Adrenal gland (tissue), 19 donors: Measurements from ENCODE around the gene STK31. TPM values are rescaled to one million over a fixed set of nuclear protein-coding genes. Genes with fewer than 3 reads are reported as not detected.

ENCODE experiments used
- DNase-seq, 7 donors: peaks; one replicate each; pipeline ENCODE4 v3.0.0-alpha.2; 2019 to 2020
- H3K27ac ChIP-seq, 5 donors: fragments of 200-600 bp; sonication (generic) in 4 of 5; 1 replicate in 3 of 5; 2 replicates in 2 of 5; pipeline versions ENCODE4 v1.5.1 to v1.8.0; 2016 to 2020; ENCODE audit warnings: mild to moderate bottlenecking in 1 of 5
- H3K27me3 ChIP-seq: fragments of 200-600 bp; 2 replicates; pipeline ENCODE4 v1.8.0; 2021
- H3K36me3 ChIP-seq, 2 donors: fragments of 200-600 bp; replicated peaks in 1 of 2; 1 replicate in 1 of 2; 2 replicates in 1 of 2; pipeline versions ENCODE4 v1.5.1 to v1.8.0; 2018 to 2022
- H3K4me1 ChIP-seq, 2 donors: fragments of 200-600 bp; replicated peaks in 1 of 2; 1 replicate in 1 of 2; 2 replicates in 1 of 2; pipeline versions ENCODE4 v1.5.1 to v1.8.0; 2018 to 2021
- H3K4me3 ChIP-seq, 4 donors: fragments of 200-600 bp; sonication (generic) in 3 of 4; one replicate each; pipeline ENCODE4 v1.5.1; 2016 to 2018
- H3K9me3 ChIP-seq, 3 donors: fragments of 200-600 bp; sonication (generic) in 1 of 3; replicated peaks in 1 of 3; 1 replicate in 2 of 3; 2 replicates in 1 of 3; pipeline versions ENCODE4 v1.5.1 to v1.8.0; 2016 to 2021
- POLR2A ChIP-seq, 2 donors: fragments of 450-650 bp; IDR thresholded peaks; one replicate each; pipeline ENCODE4 v1.6.1; 2017; ENCODE audit warnings: antibody characterized with exemption in 2 of 2, mild to moderate bottlenecking in 2 of 2, moderate library complexity in 1 of 2
- whole genome bisulfite sequencing, 4 donors: extraction: QIAGEN DNeasy Blood & Tissue Kit in 2 of 4; methylation state at CpG; one replicate each; pipeline versions ENCODE4 v1.1.5 to v1.1.7; 2013 to 2017; 5-methylcytosine and 5-hydroxymethylcytosine counted together
- intact Hi-C, 2 donors: fragments of 100-400 bp; cut with DNase I; formaldehyde crosslinking; loops; one replicate each; pipeline versions ENCODE4 v1.14.1 to v1.15.0; 2022 to 2023
- long read RNA-seq, 10 donors: library from polyadenylated mRNA in 3 of 10; unstranded in 2 of 10; stranded (forward) in 1 of 10; transcript quantifications; one replicate each; pipeline ENCODE4 v2.0.0 and lab custom pipeline, GENCODE V29; 2021 to 2026
- polyA plus RNA-seq, 3 donors: library from polyadenylated mRNA; stranded (reverse); fragments of 200-250 nt in 2 of 3; fragments of 350-450 nt in 1 of 3; fragmentation: Illumina TruSeq in 1 of 3; extraction: RNeasy Lipid Tissue Mini Kit (QIAGEN cat#74804) in 1 of 3; gene quantifications; one replicate each; pipeline ENCODE4 v1.2.3, GENCODE V29; 2013 to 2014
- total RNA-seq, 9 donors: library from RNA; depleted of rRNA in 4 of 9; stranded (reverse); fragments of >200 nt in 4 of 9; fragments of 120-200 nt in 1 of 9; fragmentation: NEBNext Ultra II Directional in 1 of 9; extraction: Animal tissue kit (Norgen Biotek cat#: 25700) in 1 of 9; gene quantifications; one replicate each; pipeline versions ENCODE4 v1.1.0 to v1.2.4, GENCODE V29; 2013 to 2023
- TF ChIP-seq, protein P1 (sequence below), 6 experiments: fragments of 450-650 bp in 4 of 6; fragments of 200-600 bp in 2 of 6; sonication (generic) in 1 of 6; IDR thresholded peaks; 1 replicate in 5 of 6; 2 replicates in 1 of 6; pipeline versions ENCODE4 v1.5.1 to v1.8.0; 2016 to 2021; ENCODE audit warnings: antibody characterized with exemption in 6 of 6, mild to moderate bottlenecking in 2 of 6, moderate library complexity in 1 of 6
- donor health status: healthy with polysubstance abuse.
- donor health status: Bipolar disorder and iron deficiency.
- donor health status: DM: yes; HTN: yes; CAD: no.
- donor health status: DM: no; HTN: no; CAD: no.
- donor health status: DM: no; HTN: no; CAD: no.
- donor health status: DM: yes; HTN: yes; CAD: no.

The STK31 gene, protein sequence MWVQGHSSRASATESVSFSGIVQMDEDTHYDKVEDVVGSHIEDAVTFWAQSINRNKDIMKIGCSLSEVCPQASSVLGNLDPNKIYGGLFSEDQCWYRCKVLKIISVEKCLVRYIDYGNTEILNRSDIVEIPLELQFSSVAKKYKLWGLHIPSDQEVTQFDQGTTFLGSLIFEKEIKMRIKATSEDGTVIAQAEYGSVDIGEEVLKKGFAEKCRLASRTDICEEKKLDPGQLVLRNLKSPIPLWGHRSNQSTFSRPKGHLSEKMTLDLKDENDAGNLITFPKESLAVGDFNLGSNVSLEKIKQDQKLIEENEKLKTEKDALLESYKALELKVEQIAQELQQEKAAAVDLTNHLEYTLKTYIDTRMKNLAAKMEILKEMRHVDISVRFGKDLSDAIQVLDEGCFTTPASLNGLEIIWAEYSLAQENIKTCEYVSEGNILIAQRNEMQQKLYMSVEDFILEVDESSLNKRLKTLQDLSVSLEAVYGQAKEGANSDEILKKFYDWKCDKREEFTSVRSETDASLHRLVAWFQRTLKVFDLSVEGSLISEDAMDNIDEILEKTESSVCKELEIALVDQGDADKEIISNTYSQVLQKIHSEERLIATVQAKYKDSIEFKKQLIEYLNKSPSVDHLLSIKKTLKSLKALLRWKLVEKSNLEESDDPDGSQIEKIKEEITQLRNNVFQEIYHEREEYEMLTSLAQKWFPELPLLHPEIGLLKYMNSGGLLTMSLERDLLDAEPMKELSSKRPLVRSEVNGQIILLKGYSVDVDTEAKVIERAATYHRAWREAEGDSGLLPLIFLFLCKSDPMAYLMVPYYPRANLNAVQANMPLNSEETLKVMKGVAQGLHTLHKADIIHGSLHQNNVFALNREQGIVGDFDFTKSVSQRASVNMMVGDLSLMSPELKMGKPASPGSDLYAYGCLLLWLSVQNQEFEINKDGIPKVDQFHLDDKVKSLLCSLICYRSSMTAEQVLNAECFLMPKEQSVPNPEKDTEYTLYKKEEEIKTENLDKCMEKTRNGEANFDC
- under 1 TPM in 6 of 9 donors, not detected in 3; 0.22 to 0.78 (median 0.40) TPM for total RNA-seq
- polyA plus RNA-seq, result under 1 TPM in 2 of 3 donors, not detected in 1; 0.27 to 0.40 TPM
- long read RNA-seq, donor 1, result 0 reads
- long read RNA-seq, donor 2, result 0 reads
- long read RNA-seq, donor 3, result 0 reads
- long read RNA-seq, donor 4, result 0 reads
- long read RNA-seq, donor 5, result 0 reads
- long read RNA-seq, donor 6, result 0 reads
- long read RNA-seq, donor 7, result 0 reads
- long read RNA-seq, donor 8, result 0 reads
- long read RNA-seq, donor 9, result 0 reads
- long read RNA-seq, donor 10, result 0 reads

DNA sequence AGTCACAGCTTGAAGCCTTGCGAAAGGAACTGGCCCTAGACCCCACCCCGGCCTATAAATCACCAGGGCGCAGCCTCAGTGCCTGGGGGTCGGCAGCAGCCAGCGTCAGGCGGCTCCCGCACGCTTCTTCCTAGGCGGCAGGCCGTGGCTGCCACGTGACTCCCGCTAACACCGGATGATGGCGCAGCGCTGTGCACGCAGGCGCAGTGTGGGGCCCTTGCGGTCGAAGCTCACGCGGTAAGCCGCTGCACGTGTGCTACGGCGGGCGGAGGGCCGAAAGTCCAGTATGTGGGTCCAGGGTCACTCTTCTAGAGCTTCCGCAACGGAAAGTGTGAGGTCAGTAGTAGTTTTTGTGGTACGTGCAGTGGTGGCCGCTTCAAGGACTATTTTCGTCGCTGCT is at the start of gene STK31:
TSS of gene STK31 (plus strand) at position 220 of the 400 bp plus-strand sequence. CDS start at position 287, 67 bp downstream.
- no peaks in the 10 kb centered on the region for H3K27me3 ChIP-seq
- no peak within 1 kb of the TSS for H3K4me3 ChIP-seq
- 84 to 95% (median 92%) methylated on average over 29 to 33 of the region's 33 CpGs for WGBS, 4 donors
- DNase-seq, result no peak
- no peak for TF ChIP-seq POLR2A (IDR thresholded peaks at IDR 0.05)
- TF ChIP-seq, protein P1, sequence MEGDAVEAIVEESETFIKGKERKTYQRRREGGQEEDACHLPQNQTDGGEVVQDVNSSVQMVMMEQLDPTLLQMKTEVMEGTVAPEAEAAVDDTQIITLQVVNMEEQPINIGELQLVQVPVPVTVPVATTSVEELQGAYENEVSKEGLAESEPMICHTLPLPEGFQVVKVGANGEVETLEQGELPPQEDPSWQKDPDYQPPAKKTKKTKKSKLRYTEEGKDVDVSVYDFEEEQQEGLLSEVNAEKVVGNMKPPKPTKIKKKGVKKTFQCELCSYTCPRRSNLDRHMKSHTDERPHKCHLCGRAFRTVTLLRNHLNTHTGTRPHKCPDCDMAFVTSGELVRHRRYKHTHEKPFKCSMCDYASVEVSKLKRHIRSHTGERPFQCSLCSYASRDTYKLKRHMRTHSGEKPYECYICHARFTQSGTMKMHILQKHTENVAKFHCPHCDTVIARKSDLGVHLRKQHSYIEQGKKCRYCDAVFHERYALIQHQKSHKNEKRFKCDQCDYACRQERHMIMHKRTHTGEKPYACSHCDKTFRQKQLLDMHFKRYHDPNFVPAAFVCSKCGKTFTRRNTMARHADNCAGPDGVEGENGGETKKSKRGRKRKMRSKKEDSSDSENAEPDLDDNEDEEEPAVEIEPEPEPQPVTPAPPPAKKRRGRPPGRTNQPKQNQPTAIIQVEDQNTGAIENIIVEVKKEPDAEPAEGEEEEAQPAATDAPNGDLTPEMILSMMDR (IDR thresholded peaks at IDR 0.05), result no peak
- peaks cover 0 to 3% of the 10 kb centered on the region in 2 donors for H3K36me3 ChIP-seq
- peaks cover 0 to 3% (median 0%) of the 10 kb centered on the region in 3 donors for H3K9me3 ChIP-seq
- no peak within 1 kb of the TSS for H3K27ac ChIP-seq
- intact Hi-C loops, result loop anchor here in 1 of 2 donors (5.0 kb wide), 1 partner anchor 138 kb away; no protein-coding TSS in a partner anchor
- H3K4me1 ChIP-seq, result no peaks in the 10 kb centered on the region

DNA sequence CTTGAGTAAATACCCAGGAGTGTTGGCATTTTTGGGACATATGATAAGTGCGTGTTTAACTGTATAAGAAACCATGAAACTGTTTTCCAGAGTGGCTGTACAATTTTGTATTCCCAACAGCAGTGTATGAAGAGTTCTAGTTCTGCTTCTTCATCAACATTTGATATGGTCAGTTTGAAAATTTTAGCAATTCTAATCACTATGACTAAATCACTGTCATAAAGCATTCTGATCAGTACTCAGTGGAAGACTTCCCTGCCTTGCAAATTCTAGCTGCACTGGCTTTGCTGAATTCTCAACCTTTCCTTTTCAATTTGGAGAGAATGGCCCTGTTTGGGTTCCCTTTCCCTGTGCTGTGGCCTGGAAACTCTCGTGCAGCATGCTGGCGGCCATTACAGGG is 48.6 kb upstream of the STK31 start:
- WGBS, 4 donors, result 80 to 89% (median 85%) methylated on average over 3 of the region's 3 CpGs
- TF ChIP-seq, protein P1 (IDR thresholded peaks at IDR 0.05), result no peak
- TF ChIP-seq POLR2A (IDR thresholded peaks at IDR 0.05), result no peak
- H3K27me3 ChIP-seq, result no peaks in the 10 kb centered on the region
- intact Hi-C loops, result no loop called here
- DNase-seq, result no peak
- H3K36me3 ChIP-seq, result no peaks in the 10 kb centered on the region
- H3K4me3 ChIP-seq, result no peak overlapping the region
- no peak overlapping the region for H3K27ac ChIP-seq
- H3K4me1 ChIP-seq, result no peaks in the 10 kb centered on the region
- no peaks in the 10 kb centered on the region for H3K9me3 ChIP-seq

DNA sequence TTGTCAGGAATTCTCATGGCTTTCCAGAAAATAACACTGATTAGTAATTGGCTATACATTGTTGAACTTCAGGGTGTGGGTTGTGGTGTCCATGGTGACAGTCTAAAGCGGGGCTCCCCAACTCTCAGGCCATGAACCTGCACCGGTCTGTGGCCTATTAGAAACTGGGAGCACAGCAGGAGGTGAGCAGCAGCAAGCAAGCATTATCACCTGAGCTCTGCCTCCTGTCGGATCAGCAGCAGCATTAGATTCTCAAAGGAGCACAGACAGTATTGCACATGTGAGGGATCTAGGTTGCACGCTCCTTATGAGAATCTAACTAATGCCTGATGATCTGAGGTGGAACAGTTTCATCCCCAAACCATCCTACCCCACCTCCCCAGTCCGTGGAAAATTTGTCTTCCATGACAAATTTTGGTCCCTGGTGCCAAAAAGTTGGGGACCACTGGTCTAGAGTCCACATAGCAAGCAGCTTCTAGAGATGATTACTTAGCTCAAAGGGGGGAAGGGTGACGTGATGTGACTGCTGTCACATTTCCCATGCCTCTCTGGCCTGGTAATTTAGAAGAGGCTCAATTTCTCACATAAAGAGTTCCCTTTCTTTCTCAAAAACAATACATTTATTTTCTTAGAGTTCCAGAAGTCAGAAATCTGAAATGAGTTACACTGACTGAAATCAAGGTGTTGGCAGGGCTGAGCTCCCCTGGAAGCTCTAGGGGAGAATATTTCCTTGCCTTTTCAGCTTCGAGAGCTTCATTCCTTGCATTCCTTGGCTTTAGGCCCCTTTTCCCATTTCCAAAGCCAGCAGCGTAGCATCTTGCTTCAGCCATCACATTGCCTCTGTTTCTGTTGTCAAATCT is 47.7 kb upstream of the STK31 start:
- H3K9me3 ChIP-seq, result no peaks in the 10 kb centered on the region
- H3K27ac ChIP-seq, result no peak overlapping the region
- no peaks in the 10 kb centered on the region for H3K27me3 ChIP-seq
- no peaks in the 10 kb centered on the region for H3K36me3 ChIP-seq
- H3K4me3 ChIP-seq, result no peak overlapping the region
- TF ChIP-seq, protein P1 (IDR thresholded peaks at IDR 0.05), result no peak
- TF ChIP-seq POLR2A (IDR thresholded peaks at IDR 0.05), result no peak
- no peak for DNase-seq
- intact Hi-C loops, result no loop called here
- WGBS, 4 donors, result 79 to 87% (median 81%) methylated on average over 6 to 8 of the region's 8 CpGs
- no peaks in the 10 kb centered on the region for H3K4me1 ChIP-seq
